ENCODE data around the gene LYPD5.
"Not testable (repeated sequence)": the region's sequence is repeated elsewhere in the genome, so short reads cannot be mapped to it uniquely, and the experiment has no call there.

Gene LYPD5

GRCh38 chr19:43779147-43779819 is 23.0 kb downstream of the LYPD5 start:
- no peak for DNase-seq (ENCODE audit: low read depth in 2 of 2, low spot score in 1 of 2)

GRCh38 chr19:43778651-43779050 is 23.6 kb downstream of the LYPD5 start:
- no peak for DNase-seq (ENCODE audit: low read depth in 2 of 2, low spot score in 1 of 2)

GRCh38 chr19:43777163-43777695 is 25.0 kb downstream of the LYPD5 start:
- no peak for DNase-seq (ENCODE audit: low read depth in 2 of 2, low spot score in 1 of 2)

GRCh38 chr19:43776286-43776685 is 26.0 kb downstream of the LYPD5 start:
- DNase-seq (ENCODE audit: low read depth in 2 of 2, low spot score in 1 of 2) = no peak

GRCh38 chr19:43775299-43775890 is 26.9 kb downstream of the LYPD5 start:
- no peak for DNase-seq (ENCODE audit: low read depth in 2 of 2, low spot score in 1 of 2)

- not testable (repeated sequence) for DNase-seq (ENCODE audit: low read depth in 2 of 2, low spot score in 1 of 2)
Measured at GRCh38 chr19:43774940-43775258, 27.3 kb downstream of the LYPD5 start.

- DNase-seq (ENCODE audit: low read depth in 2 of 2, low spot score in 1 of 2) = no peak
Measured at GRCh38 chr19:43774103-43774939, 27.9 kb downstream of the LYPD5 start.

GRCh38 chr19:43773725-43774102 is 28.5 kb downstream of the LYPD5 start:
- DNase-seq (ENCODE audit: low read depth in 2 of 2, low spot score in 1 of 2) = no peak

- DNase-seq (ENCODE audit: low read depth in 2 of 2, low spot score in 1 of 2) = no peak
Measured at GRCh38 chr19:43769256-43769655, 33.0 kb downstream of the LYPD5 start.

- no peak for DNase-seq (ENCODE audit: low read depth in 2 of 2, low spot score in 1 of 2)
Measured at GRCh38 chr19:43768273-43769050, 33.8 kb downstream of the LYPD5 start.

- no peak for DNase-seq (ENCODE audit: low read depth in 2 of 2, low spot score in 1 of 2)
Measured at GRCh38 chr19:43767818-43768217, 34.4 kb downstream of the LYPD5 start.

GRCh38 chr19:43767316-43767715 is 34.9 kb downstream of the LYPD5 start:
- DNase-seq (ENCODE audit: low read depth in 2 of 2, low spot score in 1 of 2) = no peak

- no peak for DNase-seq (ENCODE audit: low read depth in 2 of 2, low spot score in 1 of 2)
Measured at GRCh38 chr19:43766755-43767043, 35.5 kb downstream of the LYPD5 start.

- peak; percentile 46 to 53 for DNase-seq (ENCODE audit: low read depth in 2 of 2, low spot score in 1 of 2)
Measured at GRCh38 chr19:43765109-43765876, 37.0 kb downstream of the LYPD5 start.

GRCh38 chr19:43764684-43765083 is 37.6 kb downstream of the LYPD5 start:
- DNase-seq (ENCODE audit: low read depth in 2 of 2, low spot score in 1 of 2) = not testable (repeated sequence)

GRCh38 chr19:43763473-43763939 is 38.7 kb downstream of the LYPD5 start:
- DNase-seq (ENCODE audit: low read depth in 2 of 2, low spot score in 1 of 2) = no peak

GRCh38 chr19:43762814-43763213 is 39.4 kb downstream of the LYPD5 start:
- DNase-seq (ENCODE audit: low read depth in 2 of 2, low spot score in 1 of 2) = no peak

GRCh38 chr19:43760941-43761340 is 41.3 kb downstream of the LYPD5 start:
- no peak for DNase-seq (ENCODE audit: low read depth in 2 of 2, low spot score in 1 of 2)

- no peak for DNase-seq (ENCODE audit: low read depth in 2 of 2, low spot score in 1 of 2)
Measured at GRCh38 chr19:43759515-43759914, 42.7 kb downstream of the LYPD5 start.

- DNase-seq (ENCODE audit: low read depth in 2 of 2, low spot score in 1 of 2) = peak; percentile 47 to 62
Measured at GRCh38 chr19:43755256-43755801, 46.9 kb downstream of the LYPD5 start.
